Sigmoid colon (tissue), 3 donors: ENCODE data around the gene RAB40B.

Source experiments
- POLR2A ChIP-seq, 2 donors: fragments of 450-650 bp; IDR thresholded peaks; one replicate each; pipeline ENCODE4 v1.6.1; 2016; ENCODE audit warnings: antibody characterized with exemption in 2 of 2, mild to moderate bottlenecking in 2 of 2, moderate library complexity in 2 of 2
- TF ChIP-seq, protein P1 (sequence below), 4 experiments: fragments of 450-650 bp in 3 of 4; fragments of 200-600 bp in 1 of 4; IDR thresholded peaks; one replicate each; pipeline ENCODE4 v1.5.1; 2016 to 2019; ENCODE audit warnings: antibody characterized with exemption in 4 of 4, mild to moderate bottlenecking in 3 of 4, moderate library complexity in 2 of 4

DNA sequence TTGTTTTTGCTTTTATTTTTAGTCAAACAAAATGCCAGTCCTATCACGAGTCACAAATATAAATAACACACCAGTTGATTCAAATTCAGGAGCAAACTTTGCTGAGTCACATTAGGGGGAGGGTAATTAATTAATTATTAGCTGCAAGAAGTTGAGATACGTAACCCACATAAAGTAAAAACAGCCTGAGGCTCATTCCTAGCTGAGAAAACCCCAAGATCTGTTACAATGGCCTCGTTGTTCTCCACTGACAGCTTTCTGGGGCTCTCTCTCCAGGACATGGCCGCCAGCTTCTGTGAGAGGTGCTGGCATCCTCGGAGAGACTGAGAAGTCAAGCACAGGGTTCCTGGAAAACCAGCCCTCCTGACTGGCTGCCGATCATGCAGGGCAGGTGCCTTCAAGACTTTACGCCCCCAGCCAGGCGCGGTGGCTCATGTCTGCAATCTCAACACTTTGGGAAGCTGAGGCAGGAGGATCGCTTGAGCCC lies 11.1 kb downstream of the RAB40B start:
- TF ChIP-seq, protein P1, sequence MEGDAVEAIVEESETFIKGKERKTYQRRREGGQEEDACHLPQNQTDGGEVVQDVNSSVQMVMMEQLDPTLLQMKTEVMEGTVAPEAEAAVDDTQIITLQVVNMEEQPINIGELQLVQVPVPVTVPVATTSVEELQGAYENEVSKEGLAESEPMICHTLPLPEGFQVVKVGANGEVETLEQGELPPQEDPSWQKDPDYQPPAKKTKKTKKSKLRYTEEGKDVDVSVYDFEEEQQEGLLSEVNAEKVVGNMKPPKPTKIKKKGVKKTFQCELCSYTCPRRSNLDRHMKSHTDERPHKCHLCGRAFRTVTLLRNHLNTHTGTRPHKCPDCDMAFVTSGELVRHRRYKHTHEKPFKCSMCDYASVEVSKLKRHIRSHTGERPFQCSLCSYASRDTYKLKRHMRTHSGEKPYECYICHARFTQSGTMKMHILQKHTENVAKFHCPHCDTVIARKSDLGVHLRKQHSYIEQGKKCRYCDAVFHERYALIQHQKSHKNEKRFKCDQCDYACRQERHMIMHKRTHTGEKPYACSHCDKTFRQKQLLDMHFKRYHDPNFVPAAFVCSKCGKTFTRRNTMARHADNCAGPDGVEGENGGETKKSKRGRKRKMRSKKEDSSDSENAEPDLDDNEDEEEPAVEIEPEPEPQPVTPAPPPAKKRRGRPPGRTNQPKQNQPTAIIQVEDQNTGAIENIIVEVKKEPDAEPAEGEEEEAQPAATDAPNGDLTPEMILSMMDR (IDR thresholded peaks at IDR 0.05), result no peak
- no peak for TF ChIP-seq POLR2A (IDR thresholded peaks at IDR 0.05)
